KMS-11 (cell line): ENCODE results near the gene SEMA6D.

Experiments used
- H2AFZ ChIP-seq: fragments of 200-600 bp; sonication (generic); 2 replicates; pipeline ENCODE4 v1.6.1; 2016; ENCODE audit warnings: antibody characterized with exemption, mixed run types, low read depth
- H3K27ac ChIP-seq: fragments of 200-600 bp; sonication (generic); 2 replicates; pipeline ENCODE4 v1.6.1; 2016; ENCODE audit warnings: mild to moderate bottlenecking, mixed run types
- H3K27me3 ChIP-seq: fragments of 200-600 bp; sonication (generic); 2 replicates; pipeline ENCODE4 v1.6.1; 2017; ENCODE audit warnings: mild to moderate bottlenecking, low read depth, mixed run types, moderate library complexity; ENCODE audit not compliant: insufficient read depth
- H3K36me3 ChIP-seq: fragments of 200-600 bp; sonication (generic); 2 replicates; pipeline ENCODE4 v1.6.1; 2017; ENCODE audit warnings: mild to moderate bottlenecking, mixed run types; ENCODE audit not compliant: insufficient read depth
- H3K4me1 ChIP-seq: fragments of 200-600 bp; sonication (generic); 2 replicates; pipeline ENCODE4 v1.6.1; 2016; ENCODE audit warnings: mild to moderate bottlenecking, low read depth, mixed run types; ENCODE audit not compliant: poor library complexity, severe bottlenecking
- H3K4me2 ChIP-seq: fragments of 200-600 bp; sonication (generic); 2 replicates; pipeline ENCODE4 v1.7.0; 2016; ENCODE audit warnings: mild to moderate bottlenecking, mixed run types
- H3K4me3 ChIP-seq: fragments of 200-600 bp; sonication (generic); IDR thresholded peaks from 2 replicates; pipeline ENCODE4 v1.6.1; 2017; ENCODE audit warnings: low read depth, low read length, mixed read lengths; ENCODE audit not compliant: insufficient read depth
- H3K79me2 ChIP-seq: fragments of 200-600 bp; sonication (generic); 2 replicates; pipeline ENCODE4 v1.6.1; 2016; ENCODE audit warnings: low read depth, mixed run types; ENCODE audit not compliant: insufficient read depth
- H3K9ac ChIP-seq: fragments of 200-600 bp; sonication (generic); 2 replicates; pipeline ENCODE4 v1.6.1; 2016; ENCODE audit warnings: mild to moderate bottlenecking, mixed run types
- H4K20me1 ChIP-seq: fragments of 200-600 bp; sonication (generic); 2 replicates; pipeline ENCODE4 v1.6.1; 2016; ENCODE audit warnings: mild to moderate bottlenecking, mixed run types; ENCODE audit not compliant: insufficient read depth
- CTCF ChIP-seq: fragments of 200-600 bp; sonication (generic); conservative IDR thresholded peaks from 2 replicates; pipeline ENCODE4 v1.6.1; 2017; ENCODE audit warnings: low read depth, mild to moderate bottlenecking, antibody characterized with exemption, low read length, moderate library complexity, mixed read lengths

The SEMA6D gene

DNA sequence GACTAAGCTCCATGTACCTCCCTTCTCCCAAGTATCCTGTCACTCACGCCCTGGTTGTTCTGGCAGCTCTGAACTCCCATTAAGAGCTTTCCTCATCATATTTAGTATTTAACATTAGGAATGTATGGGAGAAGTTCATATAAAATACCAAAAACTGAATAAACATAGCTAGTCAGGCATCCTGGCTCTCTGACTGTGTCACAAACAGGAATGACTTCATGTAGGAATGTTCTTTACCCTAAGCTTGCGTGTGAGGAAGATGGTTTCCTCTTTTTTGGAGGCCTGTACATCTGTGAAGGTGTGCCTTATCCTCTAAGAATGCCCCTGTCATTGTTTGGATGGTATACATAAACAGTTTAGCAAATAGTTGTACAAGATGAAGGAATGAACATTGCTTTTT, 38.6 kb downstream of the SEMA6D start:
- Histone ChIP-seq H3K9ac (no peak overlapping the region), H3K4me1 (peaks cover 20% of the 10 kb centered on the region), H2AFZ (no peak overlapping the region), H3K27ac (no peak overlapping the region), H3K79me2 (no peaks in the 10 kb centered on the region), H3K4me2 (no peak overlapping the region; the same call in 1 of the 2 replicates), H3K36me3 (no peaks in the 10 kb centered on the region), H3K27me3 (no peaks in the 10 kb centered on the region), H4K20me1 (no peaks in the 10 kb centered on the region), H3K4me3 (no peak overlapping the region)
- TF ChIP-seq CTCF, result no peak

- H3K36me3 ChIP-seq, result no peaks in the 10 kb centered on the region
- H2AFZ ChIP-seq, result no peak overlapping the region
- no peak for TF ChIP-seq CTCF
- H4K20me1 ChIP-seq, result no peaks in the 10 kb centered on the region
- peaks cover 20% of the 10 kb centered on the region for H3K4me1 ChIP-seq
- peak overlapping the region; percentile 40; the same call in 1 of the 2 replicates for H3K27ac ChIP-seq
- H3K9ac ChIP-seq, result no peak overlapping the region
- peak overlapping the region; percentile 39 for H3K4me2 ChIP-seq
- no peaks in the 10 kb centered on the region for H3K27me3 ChIP-seq
- H3K79me2 ChIP-seq, result no peaks in the 10 kb centered on the region
- no peak overlapping the region for H3K4me3 ChIP-seq
Observed at GRCh38 chr15:47756872-47757271, 39.6 kb downstream of the SEMA6D start.

DNA sequence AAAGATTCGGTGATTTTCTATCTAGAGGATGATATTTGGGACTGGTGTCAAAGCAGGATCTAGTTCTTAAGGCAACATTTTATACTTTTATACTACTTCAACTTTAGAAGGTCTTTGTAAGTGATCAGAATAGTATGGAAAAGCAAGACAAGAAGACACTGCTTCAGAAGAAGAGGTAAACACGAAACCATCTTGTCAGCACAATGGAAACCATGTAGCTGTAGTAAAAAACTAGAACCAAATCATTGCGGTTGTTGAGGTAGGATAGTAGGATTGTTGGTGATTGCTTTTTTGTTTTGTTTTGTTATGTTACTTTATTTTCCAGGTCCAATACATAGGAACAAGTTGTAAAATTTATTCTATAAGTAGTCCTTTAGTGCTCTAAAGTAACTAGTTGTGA, 40.0 kb downstream of the SEMA6D start:
- H2AFZ ChIP-seq, result no peak overlapping the region
- H3K27ac ChIP-seq, result peak overlapping the region; percentile 40; the same call in 1 of the 2 replicates
- H4K20me1 ChIP-seq, result no peaks in the 10 kb centered on the region
- no peak overlapping the region for H3K9ac ChIP-seq
- H3K79me2 ChIP-seq, result no peaks in the 10 kb centered on the region
- H3K4me2 ChIP-seq, result peak overlapping the region; percentile 39
- H3K27me3 ChIP-seq, result no peaks in the 10 kb centered on the region
- no peak for TF ChIP-seq CTCF
- no peaks in the 10 kb centered on the region for H3K36me3 ChIP-seq
- no peak overlapping the region for H3K4me3 ChIP-seq
- H3K4me1 ChIP-seq, result peaks cover 20% of the 10 kb centered on the region

DNA sequence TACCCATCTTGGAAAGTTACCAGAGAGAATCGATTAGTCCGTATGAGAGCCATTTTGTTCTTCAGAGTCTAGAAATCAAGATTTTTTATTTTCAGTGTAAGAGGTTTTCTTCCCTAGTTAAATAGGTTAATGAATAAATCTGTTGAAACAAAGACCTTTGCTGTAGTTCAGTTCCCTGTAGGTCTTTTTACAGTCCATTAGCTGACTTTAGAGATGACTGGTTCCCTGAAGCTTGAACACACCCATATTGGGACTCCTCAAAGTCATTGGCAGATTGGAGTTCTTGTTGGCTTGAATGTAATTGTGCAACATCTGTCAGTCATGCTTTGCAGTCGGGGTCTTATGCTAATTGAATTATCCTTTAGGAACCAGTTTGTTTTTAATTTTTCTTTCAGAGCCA, 45.3 kb downstream of the SEMA6D start:
- no peak for TF ChIP-seq CTCF
- H3K4me1 ChIP-seq, result peaks cover 6% of the 10 kb centered on the region
- H3K79me2 ChIP-seq, result no peaks in the 10 kb centered on the region
- H4K20me1 ChIP-seq, result no peaks in the 10 kb centered on the region
- H3K36me3 ChIP-seq, result no peaks in the 10 kb centered on the region
- H3K27me3 ChIP-seq, result no peaks in the 10 kb centered on the region
- H2AFZ ChIP-seq, result no peak overlapping the region
- H3K27ac ChIP-seq, result no peak overlapping the region
- no peak overlapping the region for H3K4me2 ChIP-seq
- no peak overlapping the region for H3K4me3 ChIP-seq
- H3K9ac ChIP-seq, result no peak overlapping the region
